GM12801 (cell line): Measurements from ENCODE around the gene CRYGB.

Source experiments
- CTCF ChIP-seq: IDR thresholded peaks from one replicate; pipeline ENCODE4 v1.5.1; 2011; ENCODE audit warnings: control low read depth; ENCODE audit not compliant: insufficient read length; ENCODE audit errors: extremely low read depth

CRYGB gene

DNA sequence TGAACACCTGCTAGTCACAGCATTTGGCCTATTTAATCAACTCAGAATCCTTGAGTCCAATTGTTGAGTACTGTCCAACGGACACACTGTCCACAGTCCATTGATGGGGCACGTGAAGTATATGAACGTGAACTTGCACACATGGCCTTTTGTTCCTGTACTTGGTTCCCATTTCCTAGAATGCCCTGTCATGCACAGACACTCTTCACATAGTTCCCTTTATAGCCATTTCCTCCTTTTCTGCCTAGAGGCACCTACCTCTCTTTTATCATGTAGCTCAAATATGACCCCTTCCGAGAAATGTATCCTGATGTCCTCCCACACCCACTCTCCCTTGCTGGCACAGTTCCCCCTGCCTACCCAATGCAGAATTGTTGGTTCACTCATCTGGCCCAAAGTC lies 26.2 kb upstream of the CRYGB start:
- no peak for TF ChIP-seq CTCF

DNA sequence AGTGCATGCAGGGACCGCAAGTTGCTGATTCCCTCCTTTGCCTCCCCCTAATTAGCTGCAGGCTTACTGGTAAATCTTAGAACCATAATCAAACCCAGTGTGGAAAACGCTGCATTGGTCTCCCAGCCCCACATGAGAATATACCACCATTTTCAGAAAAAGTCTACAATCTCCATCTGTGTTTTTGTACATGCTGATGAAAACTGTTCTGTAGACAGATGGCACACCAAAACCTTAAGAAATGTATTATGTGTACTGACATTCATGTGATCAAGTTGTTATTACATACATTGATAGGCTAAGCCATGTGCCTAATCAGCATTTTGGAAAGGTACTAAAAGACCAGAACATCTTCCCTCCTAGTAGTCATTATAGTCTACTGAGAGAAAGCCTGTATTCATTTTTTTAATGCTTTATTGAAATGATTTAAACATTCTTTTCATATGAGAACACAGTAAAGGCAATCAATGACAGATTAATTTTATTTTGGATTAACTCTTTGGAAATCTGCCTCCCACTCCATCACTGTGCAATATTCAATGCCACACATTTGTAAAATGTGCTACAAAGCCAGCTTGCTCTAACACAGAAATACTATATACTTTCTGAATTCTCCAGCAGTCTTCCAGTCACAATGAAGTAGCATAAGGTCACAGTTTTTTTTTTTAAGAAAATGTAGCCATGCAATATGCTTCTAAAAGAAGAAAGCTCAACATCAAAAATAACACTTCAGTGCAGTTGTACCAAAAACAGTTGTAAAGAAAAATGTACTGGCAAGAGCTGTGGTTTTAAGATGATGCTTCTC lies 19.2 kb upstream of the CRYGB start:
- no peak for TF ChIP-seq CTCF

DNA sequence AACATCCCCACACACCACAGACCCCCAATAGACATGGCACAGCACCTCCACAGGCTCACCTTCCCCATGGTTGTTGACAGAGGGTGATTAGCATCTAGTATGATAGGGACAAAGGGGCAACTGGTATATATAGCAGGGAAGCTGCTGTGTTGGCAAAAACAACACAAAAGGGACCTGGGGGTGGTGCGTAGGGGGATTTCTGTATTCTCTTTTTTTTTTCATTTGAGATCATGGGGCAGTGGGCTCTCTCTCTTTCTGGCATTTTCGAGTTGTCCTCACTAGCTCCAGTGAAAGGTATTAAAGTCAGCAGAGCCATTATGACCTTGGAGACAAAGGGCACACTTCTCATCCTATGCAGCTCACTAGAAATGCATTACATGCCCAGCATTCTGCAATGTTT lies 17.5 kb upstream of the CRYGB start, which contains the start of gene CRYGA:
Gene CRYGA (minus strand): TSS at position 101 of the 400 bp plus-strand sequence. CDS start 33 bp downstream, at position 68.
- TF ChIP-seq CTCF: no peak

DNA sequence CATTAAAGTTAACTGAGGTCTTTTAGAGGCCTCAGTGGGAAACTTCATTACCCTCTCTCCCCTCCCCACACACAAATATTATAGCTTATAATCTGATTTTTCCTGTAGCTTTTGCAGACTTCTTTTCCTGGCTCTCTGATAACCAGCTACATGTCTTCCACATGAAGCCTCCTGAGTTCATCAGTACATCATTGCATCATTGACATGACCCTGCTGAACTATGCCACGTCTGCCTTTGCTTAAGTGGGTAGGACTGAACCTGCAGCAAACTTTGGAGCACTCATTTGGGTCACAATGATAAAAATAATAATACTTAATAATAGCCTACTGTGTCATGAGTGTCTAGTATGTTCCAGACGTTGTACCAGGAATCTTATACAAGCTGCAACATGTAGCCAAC lies 10.5 kb upstream of the CRYGB start:
- no peak for TF ChIP-seq CTCF

DNA sequence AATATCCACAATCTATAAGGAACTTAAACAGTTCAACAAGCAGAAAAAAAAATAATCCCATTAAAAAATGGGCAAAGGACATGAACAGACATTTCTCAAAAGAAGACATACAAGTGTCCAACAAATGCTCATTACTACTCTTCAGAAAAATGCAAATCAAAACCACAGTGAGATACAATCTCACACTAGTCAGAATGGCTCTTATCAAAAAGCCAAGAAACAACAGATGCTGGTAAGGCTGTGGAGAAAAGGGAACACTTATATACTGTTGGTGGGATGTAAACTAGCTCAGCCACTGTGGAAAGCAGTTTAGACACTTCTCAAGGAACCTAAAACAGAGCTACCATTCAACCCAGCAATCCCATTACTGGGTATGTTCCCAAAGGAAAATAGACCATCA lies 7.2 kb upstream of the CRYGB start:
- no peak for TF ChIP-seq CTCF

- no peak for TF ChIP-seq CTCF
Observed at GRCh38 chr2:208150956-208151355, 5.0 kb upstream of the CRYGB start.

DNA sequence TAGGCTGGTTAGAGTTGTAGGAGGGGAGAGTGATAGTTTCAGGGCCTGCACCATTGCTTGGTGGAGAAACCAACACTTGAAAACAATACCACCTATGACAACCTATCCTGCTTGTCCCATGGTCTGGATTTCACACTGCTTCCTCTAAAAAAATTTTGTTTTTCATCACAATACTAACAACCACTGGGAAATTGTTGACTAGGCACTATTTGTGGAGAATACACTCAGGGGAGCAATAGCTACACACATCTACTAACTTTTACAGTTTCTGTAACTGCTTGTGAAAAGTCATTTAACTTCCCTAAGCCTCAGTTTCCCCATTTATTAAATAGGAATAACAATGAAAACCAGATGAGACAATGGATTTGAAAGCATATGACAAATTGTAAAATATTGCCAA lies 4.1 kb upstream of the CRYGB start:
- TF ChIP-seq CTCF: no peak
